ENCODE measurements around the gene DENND10.
"Not testable (repeated sequence)": the region's sequence is repeated elsewhere in the genome, so short reads cannot be mapped to it uniquely, and the experiment has no call there.

Gene DENND10

DNA sequence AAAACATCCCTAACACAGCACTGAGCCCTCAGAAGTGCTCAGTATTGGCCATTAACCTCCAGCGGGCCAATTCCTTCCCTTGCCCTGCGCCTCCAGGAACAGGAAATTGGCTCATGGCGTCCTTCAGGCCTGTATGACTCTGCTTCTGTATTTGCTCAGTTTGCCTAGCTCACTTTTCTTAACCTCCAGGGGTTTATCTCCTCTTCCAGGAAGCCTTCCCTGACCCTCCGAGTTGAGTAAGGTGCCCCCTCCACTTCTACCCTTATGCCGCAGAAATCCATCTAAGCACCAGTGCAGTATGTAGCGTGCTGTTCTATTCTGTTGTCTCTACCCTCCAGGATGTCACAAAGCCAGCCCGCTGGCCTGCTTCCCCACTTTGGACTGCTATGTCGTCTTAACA lies 62.7 kb downstream of the DENND10 start:
- no peak for DNase-seq (ENCODE audit: low read depth)

GRCh38 chr10:119167041-119167440 lies 63.1 kb downstream of the DENND10 start:
- DNase-seq (ENCODE audit: low read depth), result no peak

DNA sequence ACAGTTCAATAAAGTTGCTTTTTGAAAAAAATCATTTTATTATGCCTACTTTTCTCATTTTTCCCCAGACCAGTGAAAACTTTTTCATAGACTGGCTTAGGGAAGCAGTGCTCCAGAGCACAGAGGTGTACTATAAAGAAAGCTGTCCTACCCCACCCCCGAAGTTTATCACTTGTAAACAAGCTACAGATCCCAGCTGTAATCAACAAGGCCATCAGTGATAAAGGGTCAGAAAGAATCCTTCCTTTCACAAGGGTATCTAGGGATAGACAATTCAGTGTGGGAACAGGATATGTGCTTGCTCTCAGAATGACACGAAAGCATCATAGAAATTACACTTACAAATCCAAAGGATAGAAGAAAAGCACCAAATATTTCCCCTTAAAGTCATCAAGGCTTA lies 70.2 kb downstream of the DENND10 start:
- DNase-seq (ENCODE audit: low read depth), result no peak

- no peak for DNase-seq (ENCODE audit: low read depth)
Observed at GRCh38 chr10:119176166-119176565, 72.3 kb downstream of the DENND10 start.

- DNase-seq (ENCODE audit: low read depth), result no peak
Observed at GRCh38 chr10:119177708-119178371, 73.9 kb downstream of the DENND10 start.

GRCh38 chr10:119178372-119179119 lies 74.6 kb downstream of the DENND10 start, which contains the start of gene PRDX3:
Gene PRDX3 (minus strand): TSS chr10:119178812. CDS start chr10:119178790, 22 bp downstream.
- peak; percentile 96 for DNase-seq (ENCODE audit: low read depth)

DNA sequence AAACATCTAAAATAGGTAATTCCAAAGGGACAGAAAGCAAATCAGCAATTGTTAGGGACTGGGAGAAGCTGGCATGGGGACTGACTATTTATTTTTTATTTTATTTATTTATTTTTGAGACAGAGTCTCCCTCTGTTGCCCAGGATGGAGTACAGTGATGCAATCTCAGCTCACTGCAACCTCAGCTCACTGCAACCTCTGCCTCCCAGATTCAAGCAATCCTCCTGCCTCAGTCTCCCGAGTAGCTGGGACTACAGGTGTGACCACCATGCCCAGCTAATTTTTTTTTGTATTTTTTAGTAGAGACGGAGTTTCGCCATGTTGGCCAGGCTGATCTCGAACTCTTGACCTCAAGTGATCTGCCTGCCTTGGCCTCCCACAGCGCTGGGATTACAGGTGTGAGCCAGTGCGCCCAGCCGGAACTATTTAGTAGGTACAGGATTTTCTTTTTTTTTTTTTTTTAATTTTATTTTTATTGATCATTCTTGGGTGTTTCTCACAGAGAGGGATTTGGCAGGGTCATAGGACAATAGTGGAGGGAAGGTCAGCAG lies 77.0 kb downstream of the DENND10 start:
- not testable (repeated sequence) for DNase-seq (ENCODE audit: low read depth)

DNA sequence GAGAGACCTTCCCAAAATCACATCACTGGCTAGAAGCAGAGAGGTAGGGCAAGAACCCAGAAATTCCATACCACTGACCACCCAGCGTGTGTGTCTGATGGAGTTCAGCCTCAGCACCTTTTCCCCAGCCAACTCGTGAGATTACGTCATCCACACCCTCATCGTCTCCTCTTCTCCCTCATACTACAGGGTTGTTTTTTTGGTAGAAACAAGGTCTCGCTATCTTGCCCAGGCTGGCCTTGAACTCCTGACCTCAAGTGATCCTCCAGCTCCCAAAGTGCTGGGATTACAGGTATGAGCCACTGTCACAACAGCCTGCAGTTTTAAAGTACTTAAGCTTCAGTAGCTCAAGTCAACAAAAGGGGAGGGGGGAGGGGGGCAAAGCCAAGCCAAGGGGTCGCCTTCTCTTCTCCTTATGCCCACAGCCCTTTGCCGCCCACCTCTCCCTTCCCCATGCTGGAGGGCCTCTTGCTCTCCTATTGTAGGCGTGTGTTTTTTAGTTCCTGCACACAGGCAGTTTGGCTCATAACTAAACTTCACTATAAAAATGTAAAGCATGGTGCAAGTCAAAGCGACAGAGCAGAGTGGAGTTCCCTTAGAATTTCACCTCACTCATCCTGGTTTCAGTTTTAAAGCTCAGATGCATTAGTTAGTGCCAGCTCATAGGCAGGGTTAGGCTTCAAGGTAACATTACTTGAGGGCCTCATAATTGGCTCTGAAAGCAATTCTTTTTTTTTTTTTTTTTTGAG lies 79.9 kb downstream of the DENND10 start:
- DNase-seq (ENCODE audit: low read depth), result no peak
